ENCODE data around the gene TUBB.

Gene TUBB

DNA sequence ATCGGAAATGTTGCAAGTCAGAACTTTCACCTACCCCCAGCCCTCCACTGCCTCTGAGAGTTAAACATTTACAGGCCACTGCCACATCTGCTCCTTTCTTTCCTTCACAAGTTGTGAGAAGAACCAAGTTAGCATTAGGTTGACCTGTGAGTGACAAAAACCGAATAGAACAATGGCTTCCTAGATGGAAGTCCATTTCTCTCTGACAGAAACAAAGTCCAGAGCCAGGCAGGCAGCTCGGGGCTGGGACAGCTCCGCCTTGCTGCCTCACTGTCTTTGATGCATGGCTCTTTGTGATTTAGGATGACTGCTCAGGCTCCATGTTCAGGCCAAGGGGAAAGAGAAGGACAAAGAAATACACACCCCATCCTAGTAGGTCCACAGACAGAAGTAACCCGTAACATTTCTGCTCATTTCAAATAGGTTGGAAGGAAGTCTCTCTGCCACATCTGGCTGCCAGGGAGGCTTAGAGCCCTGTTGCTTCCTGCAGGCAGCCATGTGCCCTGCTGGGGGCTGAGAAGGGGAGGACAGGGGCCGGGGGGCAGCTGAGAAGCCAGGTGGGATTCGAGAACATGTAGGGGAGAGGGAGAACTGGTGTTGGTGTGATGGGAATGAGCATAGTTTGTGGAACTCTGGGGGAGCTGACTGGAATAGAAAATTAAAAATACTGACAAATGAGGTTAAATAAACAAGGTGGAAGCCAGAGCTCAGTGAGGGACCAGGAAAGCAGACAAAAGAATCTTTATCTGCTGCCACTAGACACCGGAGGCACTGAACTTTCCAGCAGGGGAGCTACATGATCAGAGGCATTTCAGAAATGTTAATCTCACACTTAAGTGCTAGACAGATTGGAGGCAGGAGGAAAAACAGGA is 43.7 kb downstream of the TUBB start (continued):
- TF ChIP-seq, protein P1, sequence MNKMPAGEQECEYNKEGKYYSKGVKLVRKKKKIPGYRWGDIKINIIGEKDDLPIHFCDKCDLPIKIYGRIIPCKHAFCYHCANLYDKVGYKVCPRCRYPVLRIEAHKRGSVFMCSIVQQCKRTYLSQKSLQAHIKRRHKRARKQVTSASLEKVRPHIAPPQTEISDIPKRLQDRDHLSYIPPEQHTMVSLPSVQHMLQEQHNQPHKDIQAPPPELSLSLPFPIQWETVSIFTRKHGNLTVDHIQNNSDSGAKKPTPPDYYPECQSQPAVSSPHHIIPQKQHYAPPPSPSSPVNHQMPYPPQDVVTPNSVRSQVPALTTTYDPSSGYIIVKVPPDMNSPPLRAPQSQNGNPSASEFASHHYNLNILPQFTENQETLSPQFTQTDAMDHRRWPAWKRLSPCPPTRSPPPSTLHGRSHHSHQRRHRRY (tag by site-specific recombination; IDR thresholded peaks at IDR 0.05), result no peak
- TF ChIP-seq GLI2 (tag by site-specific recombination; IDR thresholded peaks at IDR 0.05; ENCODE audit: borderline replicate concordance, low read depth) (no peak), TRIM28 (IDR thresholded peaks at IDR 0.05; ENCODE audit: borderline replicate concordance, low read length) (no peak), ZBTB21 (tag by site-specific recombination; IDR thresholded peaks at IDR 0.05) (no peak), ZNF184 (tag by site-specific recombination; IDR thresholded peaks at IDR 0.05) (no peak), ZFHX2 (tag by site-specific recombination; conservative IDR thresholded peaks at IDR 0.05) (no peak), ZNF133 (tag by site-specific recombination; IDR thresholded peaks at IDR 0.05) (no peak), ZNF423 (tag by site-specific recombination; IDR thresholded peaks at IDR 0.05) (no peak), MZF1 (tag by site-specific recombination; IDR thresholded peaks at IDR 0.05; ENCODE audit: borderline replicate concordance) (no peak), ZFP3 (tag by site-specific recombination; IDR thresholded peaks at IDR 0.05; ENCODE audit: low read depth) (no peak), ZNF677 (tag by site-specific recombination; IDR thresholded peaks at IDR 0.05) (no peak), ZNF629 (tag by site-specific recombination; IDR thresholded peaks at IDR 0.05) (no peak), ZNF112 (tag by site-specific recombination; IDR thresholded peaks at IDR 0.05) (no peak), ZNF302 (tag by site-specific recombination; IDR thresholded peaks at IDR 0.05; ENCODE audit: low read depth) (no peak), ZNF837 (tag by site-specific recombination; IDR thresholded peaks at IDR 0.05) (no peak), KLF1 (tag by site-specific recombination; IDR thresholded peaks at IDR 0.05) (no peak), ZNF768 (tag by site-specific recombination; IDR thresholded peaks at IDR 0.05) (no peak), SP2 (tag by site-specific recombination; IDR thresholded peaks at IDR 0.05) (no peak), EGR2 (tag by site-specific recombination; IDR thresholded peaks at IDR 0.05; ENCODE audit: low read depth) (no peak), ZNF701 (tag by site-specific recombination; IDR thresholded peaks at IDR 0.05) (no peak), GFI1B (tag by site-specific recombination; IDR thresholded peaks at IDR 0.05) (peak; percentile 76; the same call in 1 of the 2 replicates), ZNF266 (tag by site-specific recombination; IDR thresholded peaks at IDR 0.05; ENCODE audit: low read depth) (no peak), PRDM1 (tag by site-specific recombination; IDR thresholded peaks at IDR 0.05) (0 out of 2 replicates have a peak, but pooled peaks have one; percentile 54), ZNF600 (tag by site-specific recombination; IDR thresholded peaks at IDR 0.05) (no peak), MYNN (tag by site-specific recombination; IDR thresholded peaks at IDR 0.05; ENCODE audit: borderline replicate concordance) (no peak), ZNF747 (tag by site-specific recombination; IDR thresholded peaks at IDR 0.05) (no peak)
- TF ChIP-seq, protein P2, sequence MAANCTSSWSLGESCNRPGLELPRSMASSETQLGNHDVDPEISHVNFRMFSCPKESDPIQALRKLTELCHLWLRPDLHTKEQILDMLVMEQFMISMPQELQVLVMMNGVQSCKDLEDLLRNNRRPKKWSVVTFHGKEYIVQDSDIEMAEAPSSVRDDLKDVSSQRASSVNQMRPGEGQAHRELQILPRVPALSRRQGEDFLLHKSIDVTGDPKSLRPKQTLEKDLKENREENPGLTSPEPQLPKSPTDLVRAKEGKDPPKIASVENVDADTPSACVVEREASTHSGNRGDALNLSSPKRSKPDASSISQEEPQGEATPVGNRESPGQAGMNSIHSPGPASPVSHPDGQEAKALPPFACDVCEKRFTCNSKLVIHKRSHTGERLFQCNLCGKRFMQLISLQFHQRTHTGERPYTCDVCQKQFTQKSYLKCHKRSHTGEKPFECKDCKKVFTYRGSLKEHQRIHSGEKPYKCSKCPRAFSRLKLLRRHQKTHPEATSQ (tag by site-specific recombination; IDR thresholded peaks at IDR 0.05), result no peak
- TF ChIP-seq, protein P3, sequence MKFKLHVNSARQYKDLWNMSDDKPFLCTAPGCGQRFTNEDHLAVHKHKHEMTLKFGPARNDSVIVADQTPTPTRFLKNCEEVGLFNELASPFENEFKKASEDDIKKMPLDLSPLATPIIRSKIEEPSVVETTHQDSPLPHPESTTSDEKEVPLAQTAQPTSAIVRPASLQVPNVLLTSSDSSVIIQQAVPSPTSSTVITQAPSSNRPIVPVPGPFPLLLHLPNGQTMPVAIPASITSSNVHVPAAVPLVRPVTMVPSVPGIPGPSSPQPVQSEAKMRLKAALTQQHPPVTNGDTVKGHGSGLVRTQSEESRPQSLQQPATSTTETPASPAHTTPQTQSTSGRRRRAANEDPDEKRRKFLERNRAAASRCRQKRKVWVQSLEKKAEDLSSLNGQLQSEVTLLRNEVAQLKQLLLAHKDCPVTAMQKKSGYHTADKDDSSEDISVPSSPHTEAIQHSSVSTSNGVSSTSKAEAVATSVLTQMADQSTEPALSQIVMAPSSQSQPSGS (tag by site-specific recombination; IDR thresholded peaks at IDR 0.05; ENCODE audit: low read depth), result no peak
- TF ChIP-seq, protein P4, sequence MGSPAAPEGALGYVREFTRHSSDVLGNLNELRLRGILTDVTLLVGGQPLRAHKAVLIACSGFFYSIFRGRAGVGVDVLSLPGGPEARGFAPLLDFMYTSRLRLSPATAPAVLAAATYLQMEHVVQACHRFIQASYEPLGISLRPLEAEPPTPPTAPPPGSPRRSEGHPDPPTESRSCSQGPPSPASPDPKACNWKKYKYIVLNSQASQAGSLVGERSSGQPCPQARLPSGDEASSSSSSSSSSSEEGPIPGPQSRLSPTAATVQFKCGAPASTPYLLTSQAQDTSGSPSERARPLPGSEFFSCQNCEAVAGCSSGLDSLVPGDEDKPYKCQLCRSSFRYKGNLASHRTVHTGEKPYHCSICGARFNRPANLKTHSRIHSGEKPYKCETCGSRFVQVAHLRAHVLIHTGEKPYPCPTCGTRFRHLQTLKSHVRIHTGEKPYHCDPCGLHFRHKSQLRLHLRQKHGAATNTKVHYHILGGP (tag by site-specific recombination; IDR thresholded peaks at IDR 0.05), result no peak
- TF ChIP-seq, protein P5, sequence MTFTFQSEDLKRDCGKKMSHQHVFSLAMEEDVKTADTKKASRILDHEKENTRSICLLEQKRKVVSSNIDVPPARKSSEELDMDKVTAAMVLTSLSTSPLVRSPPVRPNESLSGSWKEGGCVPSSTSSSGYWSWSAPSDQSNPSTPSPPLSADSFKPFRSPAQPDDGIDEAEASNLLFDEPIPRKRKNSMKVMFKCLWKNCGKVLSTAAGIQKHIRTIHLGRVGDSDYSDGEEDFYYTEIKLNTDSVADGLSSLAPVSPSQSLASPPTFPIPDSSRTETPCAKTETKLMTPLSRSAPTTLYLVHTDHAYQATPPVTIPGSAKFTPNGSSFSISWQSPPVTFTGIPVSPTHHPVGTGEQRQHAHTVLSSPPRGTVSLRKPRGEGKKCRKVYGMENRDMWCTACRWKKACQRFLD (tag by site-specific recombination; IDR thresholded peaks at IDR 0.05), result no peak
- TF ChIP-seq, protein P6, sequence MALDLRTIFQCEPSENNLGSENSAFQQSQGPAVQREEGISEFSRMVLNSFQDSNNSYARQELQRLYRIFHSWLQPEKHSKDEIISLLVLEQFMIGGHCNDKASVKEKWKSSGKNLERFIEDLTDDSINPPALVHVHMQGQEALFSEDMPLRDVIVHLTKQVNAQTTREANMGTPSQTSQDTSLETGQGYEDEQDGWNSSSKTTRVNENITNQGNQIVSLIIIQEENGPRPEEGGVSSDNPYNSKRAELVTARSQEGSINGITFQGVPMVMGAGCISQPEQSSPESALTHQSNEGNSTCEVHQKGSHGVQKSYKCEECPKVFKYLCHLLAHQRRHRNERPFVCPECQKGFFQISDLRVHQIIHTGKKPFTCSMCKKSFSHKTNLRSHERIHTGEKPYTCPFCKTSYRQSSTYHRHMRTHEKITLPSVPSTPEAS (tag by site-specific recombination; IDR thresholded peaks at IDR 0.05), result no peak
